Measurements from ENCODE around the gene CST4. TPM values are rescaled to one million over a fixed set of nuclear protein-coding genes. Genes with fewer than 3 reads are reported as not detected.
"Not testable (repeated sequence)": the region's sequence is repeated elsewhere in the genome, so short reads cannot be mapped to it uniquely, and the experiment has no call there.

The CST4 gene
- total RNA-seq, 1 experiment from 2014 or later: not detected

- DNase-seq (ENCODE audit: low spot score): no peak
These were observed 852 bp downstream of the CST4 start for GRCh38 chr20:23687986-23688385.

- no peak for DNase-seq (ENCODE audit: low spot score)
These were observed 2.6 kb downstream of the CST4 start for GRCh38 chr20:23686046-23686750.

GRCh38 chr20:23685529-23685896, 3.3 kb downstream of the CST4 start:
- DNase-seq (ENCODE audit: low spot score): not testable (repeated sequence)

- DNase-seq (ENCODE audit: low spot score): no peak
These were observed 4.6 kb downstream of the CST4 start for GRCh38 chr20:23684261-23684660.

- no peak for DNase-seq (ENCODE audit: low spot score)
These were observed 5.0 kb downstream of the CST4 start for GRCh38 chr20:23683807-23684206.

GRCh38 chr20:23683281-23683680, 5.6 kb downstream of the CST4 start:
- DNase-seq (ENCODE audit: low spot score): no peak

- no peak for DNase-seq (ENCODE audit: low spot score)
These were observed 8.7 kb downstream of the CST4 start for GRCh38 chr20:23680146-23680545.

GRCh38 chr20:23679133-23680092, 9.4 kb downstream of the CST4 start:
- DNase-seq (ENCODE audit: low spot score): no peak

- no peak for DNase-seq (ENCODE audit: low spot score)
These were observed 15.6 kb downstream of the CST4 start for GRCh38 chr20:23673209-23673608.

- DNase-seq (ENCODE audit: low spot score): no peak
These were observed 16.7 kb downstream of the CST4 start for GRCh38 chr20:23672158-23672557.

- DNase-seq (ENCODE audit: low spot score): no peak
These were observed 17.4 kb downstream of the CST4 start for GRCh38 chr20:23671479-23671878.

- no peak for DNase-seq (ENCODE audit: low spot score)
These were observed 18.5 kb downstream of the CST4 start for GRCh38 chr20:23670361-23670760.

- DNase-seq (ENCODE audit: low spot score): no peak
These were observed 19.0 kb downstream of the CST4 start for GRCh38 chr20:23669866-23670265.

- no peak for DNase-seq (ENCODE audit: low spot score)
These were observed 19.5 kb downstream of the CST4 start for GRCh38 chr20:23669327-23669726.

GRCh38 chr20:23668477-23668951, 20.3 kb downstream of the CST4 start:
- DNase-seq (ENCODE audit: low spot score): peak; percentile 37

GRCh38 chr20:23667666-23668065, 21.2 kb downstream of the CST4 start:
- no peak for DNase-seq (ENCODE audit: low spot score)

- DNase-seq (ENCODE audit: low spot score): no peak
These were observed 22.1 kb downstream of the CST4 start for GRCh38 chr20:23666698-23667097.

GRCh38 chr20:23666189-23666588, 22.6 kb downstream of the CST4 start:
- DNase-seq (ENCODE audit: low spot score): no peak

- DNase-seq (ENCODE audit: low spot score): no peak
These were observed 23.9 kb downstream of the CST4 start for GRCh38 chr20:23664954-23665353.

GRCh38 chr20:23664046-23664445, 24.8 kb downstream of the CST4 start:
- not testable (repeated sequence) for DNase-seq (ENCODE audit: low spot score)

GRCh38 chr20:23663180-23663579, 25.7 kb downstream of the CST4 start:
- DNase-seq (ENCODE audit: low spot score): no peak

- DNase-seq (ENCODE audit: low spot score): no peak
These were observed 26.5 kb downstream of the CST4 start for GRCh38 chr20:23662276-23662870.
